ENCODE data around the gene NOP53.

GRCh38 chr19:47730910-47731309 is 14.4 kb upstream of the NOP53 start:
- no peak for TF ChIP-seq AFF4 (CRISPR knock-in tag; IDR thresholded peaks at IDR 0.05; ENCODE audit: borderline replicate concordance)
- TF ChIP-seq SP1 (CRISPR knock-in tag; conservative IDR thresholded peaks at IDR 0.05), result no peak
- no peak for TF ChIP-seq CTCF (IDR thresholded peaks at IDR 0.05)
- TF ChIP-seq NR1H2 (CRISPR knock-in tag; IDR thresholded peaks at IDR 0.05), result no peak
- TF ChIP-seq STAT6 (CRISPR knock-in tag; conservative IDR thresholded peaks at IDR 0.05; ENCODE audit: low read depth), result no peak
- no peak for TF ChIP-seq USF1 (CRISPR knock-in tag; IDR thresholded peaks at IDR 0.05)
- TF ChIP-seq ELF4 (CRISPR knock-in tag; IDR thresholded peaks at IDR 0.05; ENCODE audit: low read depth), result no peak
- no peak for TF ChIP-seq ESRRA (CRISPR knock-in tag; IDR thresholded peaks at IDR 0.05; ENCODE audit: borderline replicate concordance)
- no peak for TF ChIP-seq ZNF416 (CRISPR knock-in tag; IDR thresholded peaks at IDR 0.05)
- TF ChIP-seq FOXK1 (CRISPR knock-in tag; IDR thresholded peaks at IDR 0.05), result no peak
- no peak for TF ChIP-seq CREM (CRISPR knock-in tag; IDR thresholded peaks at IDR 0.05)
- no peak for TF ChIP-seq MAX (CRISPR knock-in tag; IDR thresholded peaks at IDR 0.05)
- TF ChIP-seq USF2 (CRISPR knock-in tag; IDR thresholded peaks at IDR 0.05), result no peak
- TF ChIP-seq PRDM15 (CRISPR knock-in tag; IDR thresholded peaks at IDR 0.05), result no peak

All from WTC11 (cell line).